Neuronal stem cell (in vitro differentiated cells): Measurements from ENCODE around the gene CAMK2A.

ENCODE experiments used
- DNase-seq: peaks from one replicate; pipeline ENCODE4 v3.0.0-alpha.2; 2013; ENCODE audit warnings: low spot score
- H2AFZ ChIP-seq: one replicate; pipeline ENCODE4 v1.6.1; 2013; ENCODE audit warnings: mild to moderate bottlenecking, low read length, inconsistent platforms
- H2AK5ac ChIP-seq: 2 replicates; pipeline ENCODE4 v1.6.1; 2013; ENCODE audit warnings: low read depth, mild to moderate bottlenecking, inconsistent platforms, low read length, moderate library complexity, mixed read lengths
- H2BK120ac ChIP-seq: 2 replicates; pipeline ENCODE4 v1.6.1; 2013; ENCODE audit warnings: low read depth, mild to moderate bottlenecking, inconsistent platforms, low read length, moderate library complexity, mixed read lengths
- H2BK12ac ChIP-seq: one replicate; pipeline ENCODE4 v1.6.1; 2013; ENCODE audit warnings: low read length, inconsistent platforms
- H2BK15ac ChIP-seq: 2 replicates; pipeline ENCODE4 v1.6.1; 2013; ENCODE audit warnings: mild to moderate bottlenecking, low read length, inconsistent platforms, mixed read lengths
- H2BK5ac ChIP-seq: one replicate; pipeline ENCODE4 v1.6.1; 2013; ENCODE audit warnings: inconsistent platforms, mild to moderate bottlenecking, low read length, moderate library complexity
- H3K14ac ChIP-seq: one replicate; pipeline ENCODE4 v1.6.1; 2013; ENCODE audit warnings: low read length, inconsistent platforms
- H3K18ac ChIP-seq: 2 replicates; pipeline ENCODE4 v1.6.1; 2013; ENCODE audit warnings: low read length, inconsistent platforms
- H3K23ac ChIP-seq: 2 replicates; pipeline ENCODE4 v1.6.1; 2013; ENCODE audit warnings: low read depth, mild to moderate bottlenecking, mixed read lengths, low read length, inconsistent platforms; ENCODE audit not compliant: poor library complexity
- H3K27ac ChIP-seq: replicated peaks from 3 replicates; pipeline ENCODE4 v1.5.1; 2013; ENCODE audit warnings: low read length, inconsistent platforms
- H3K27me3 ChIP-seq, 3 experiments: 2 replicates each; pipeline ENCODE4 v1.6.1; 2013; ENCODE audit warnings: low read length in 3 of 3, mild to moderate bottlenecking in 2 of 3, inconsistent platforms in 1 of 3, low read depth in 1 of 3, mixed read lengths in 1 of 3, moderate library complexity in 1 of 3; ENCODE audit not compliant: control insufficient read depth in 3 of 3, insufficient read depth in 3 of 3
- H3K36me3 ChIP-seq, 2 donors: replicated peaks in 1 of 2; 2 replicates each; pipeline ENCODE4 v1.6.1; 2013; ENCODE audit warnings: low read length in 2 of 2; ENCODE audit not compliant: control insufficient read depth in 2 of 2, insufficient read depth in 2 of 2
- H3K4ac ChIP-seq: 2 replicates; pipeline ENCODE4 v1.6.1; 2013; ENCODE audit warnings: inconsistent platforms, mild to moderate bottlenecking, low read length, moderate library complexity
- H3K4me1 ChIP-seq, 2 donors: 1 replicate in 1 of 2; 2 replicates in 1 of 2; pipeline ENCODE4 v1.6.1; 2013; ENCODE audit warnings: low read length in 2 of 2, low read depth in 1 of 2; ENCODE audit not compliant: control insufficient read depth in 2 of 2, insufficient read depth in 1 of 2
- H3K4me2 ChIP-seq: one replicate; pipeline ENCODE4 v1.6.1; 2013; ENCODE audit warnings: mild to moderate bottlenecking, low read length, inconsistent platforms; ENCODE audit not compliant: insufficient read depth, poor library complexity, severe bottlenecking
- H3K4me3 ChIP-seq, 2 donors: 2 replicates each; pipeline ENCODE4 v1.5.1; 2013; ENCODE audit warnings: low read length in 2 of 2, mild to moderate bottlenecking in 2 of 2, inconsistent platforms in 1 of 2, moderate library complexity in 1 of 2
- H3K79me1 ChIP-seq: one replicate; pipeline ENCODE4 v1.6.1; 2013; ENCODE audit warnings: low read depth, mild to moderate bottlenecking, inconsistent platforms, low read length, moderate library complexity
- H3K9ac ChIP-seq: one replicate; pipeline ENCODE4 v1.6.1; 2013; ENCODE audit warnings: mild to moderate bottlenecking, low read depth, low read length, inconsistent platforms; ENCODE audit not compliant: poor library complexity
- H3K9me3 ChIP-seq, 2 donors: replicated peaks in 1 of 2; 2 replicates each; pipeline versions ENCODE3 to v1.6.1; 2013; ENCODE audit warnings: low read length in 2 of 2, mild to moderate bottlenecking in 2 of 2, inconsistent platforms in 1 of 2, low read depth in 1 of 2, mixed read lengths in 1 of 2, moderate library complexity in 1 of 2; ENCODE audit not compliant: control insufficient read depth in 2 of 2, insufficient read depth in 1 of 2
- H4K8ac ChIP-seq: one replicate; pipeline ENCODE4 v1.6.1; 2013; ENCODE audit warnings: low read depth, mild to moderate bottlenecking, inconsistent platforms, low read length, moderate library complexity
- H4K91ac ChIP-seq: one replicate; pipeline ENCODE4 v1.6.1; 2013; ENCODE audit warnings: low read length, low read depth, mild to moderate bottlenecking, inconsistent platforms; ENCODE audit not compliant: poor library complexity
- WGBS, 2 donors: extraction: QIAGEN DNeasy Blood & Tissue Kit; methylation state at CpG; one replicate each; pipeline ENCODE4 v1.1.7; 2013; ENCODE audit warnings: missing lambda C conversion rate in 2 of 2, mixed read lengths in 1 of 2; ENCODE audit not compliant: insufficient read length in 2 of 2, insufficient replicate concordance in 1 of 2; ENCODE audit errors: extremely low coverage in 2 of 2; 5-methylcytosine and 5-hydroxymethylcytosine counted together

Gene CAMK2A

GRCh38 chr5:150270541-150271295 is 18.9 kb downstream of the CAMK2A start:
- Histone ChIP-seq H2AFZ (peak overlapping the region; percentile 20), H3K4me1 (peaks cover 8 to 15% of the 10 kb centered on the region in 2 donors), H3K27me3 (no peaks in the 10 kb centered on the region), H4K8ac (no peak overlapping the region), H3K14ac (no peak overlapping the region), H3K9me3 (no peaks in the 10 kb centered on the region), H2BK5ac (no peak overlapping the region), H3K27ac (no peak overlapping the region), H3K4ac (no peak overlapping the region), H2BK12ac (no peak overlapping the region), H3K36me3 (no peaks in the 10 kb centered on the region), H2BK15ac (peak overlapping the region; percentile 12), H3K79me1 (no peaks in the 10 kb centered on the region), H3K18ac (peak overlapping the region; percentile 42), H2AK5ac (no peak overlapping the region), H4K91ac (no peak overlapping the region), H3K23ac (no peak overlapping the region), H2BK120ac (no peak overlapping the region), H3K9ac (no peak overlapping the region), H3K4me2 (no peak overlapping the region), H3K4me3 (no peak overlapping the region)
- no CpG with 5 or more reads among the region's 12 CpGs for WGBS, 2 donors
- DNase-seq, result no peak

GRCh38 chr5:150266871-150267291 is 22.7 kb downstream of the CAMK2A start:
- Histone ChIP-seq H3K9ac (no peak overlapping the region), H3K18ac (peak overlapping the region; percentile 9), H4K8ac (no peak overlapping the region), H2AFZ (no peak overlapping the region), H3K27ac (no peak overlapping the region), H3K4ac (no peak overlapping the region), H3K9me3 (peaks cover 0 to 2% of the 10 kb centered on the region in 2 donors), H3K4me1 (peaks cover 15 to 26% of the 10 kb centered on the region in 2 donors), H3K23ac (no peak overlapping the region), H3K27me3 (no peaks in the 10 kb centered on the region), H2BK120ac (no peak overlapping the region), H3K36me3 (peaks cover 0 to 2% of the 10 kb centered on the region in 2 donors), H3K79me1 (peaks cover 2% of the 10 kb centered on the region), H2BK12ac (no peak overlapping the region), H3K4me2 (no peak overlapping the region), H3K4me3 (no peak overlapping the region), H2BK15ac (no peak overlapping the region), H4K91ac (no peak overlapping the region), H2BK5ac (no peak overlapping the region), H3K14ac (no peak overlapping the region), H2AK5ac (no peak overlapping the region)
- WGBS, 2 donors, result no CpG with 5 or more reads among the region's 4 CpGs
- DNase-seq, result no peak

GRCh38 chr5:150265870-150266383 is 23.6 kb downstream of the CAMK2A start:
- Histone ChIP-seq H3K27ac (no peak overlapping the region), H4K91ac (no peak overlapping the region), H3K9ac (no peak overlapping the region), H3K14ac (no peak overlapping the region), H3K27me3 (no peaks in the 10 kb centered on the region), H4K8ac (no peak overlapping the region), H3K4me1 (peaks cover 14 to 26% of the 10 kb centered on the region in 2 donors), H3K79me1 (peaks cover 2% of the 10 kb centered on the region), H3K23ac (no peak overlapping the region), H3K18ac (no peak overlapping the region), H3K4ac (no peak overlapping the region), H3K9me3 (peaks cover 0 to 2% of the 10 kb centered on the region in 2 donors), H2BK15ac (no peak overlapping the region), H3K4me2 (no peak overlapping the region), H3K36me3 (peaks cover 0 to 2% of the 10 kb centered on the region in 2 donors), H2AFZ (peak overlapping the region; percentile 17), H3K4me3 (no peak overlapping the region), H2BK120ac (no peak overlapping the region), H2BK5ac (no peak overlapping the region), H2AK5ac (no peak overlapping the region), H2BK12ac (no peak overlapping the region)
- WGBS, 2 donors, result no CpG with 5 or more reads among the region's 6 CpGs
- no peak for DNase-seq
